DMS 273 (cell line): ENCODE results near the gene CD70.
"Not testable (repeated sequence)": the region's sequence is repeated elsewhere in the genome, so short reads cannot be mapped to it uniquely, and the experiment has no call there.

Source experiments
- DNase-seq: peaks from one replicate; lab custom pipeline; 2025; ENCODE audit not compliant: unreplicated experiment; lab: John Stamatoyannopoulos, UW

The CD70 gene

DNA sequence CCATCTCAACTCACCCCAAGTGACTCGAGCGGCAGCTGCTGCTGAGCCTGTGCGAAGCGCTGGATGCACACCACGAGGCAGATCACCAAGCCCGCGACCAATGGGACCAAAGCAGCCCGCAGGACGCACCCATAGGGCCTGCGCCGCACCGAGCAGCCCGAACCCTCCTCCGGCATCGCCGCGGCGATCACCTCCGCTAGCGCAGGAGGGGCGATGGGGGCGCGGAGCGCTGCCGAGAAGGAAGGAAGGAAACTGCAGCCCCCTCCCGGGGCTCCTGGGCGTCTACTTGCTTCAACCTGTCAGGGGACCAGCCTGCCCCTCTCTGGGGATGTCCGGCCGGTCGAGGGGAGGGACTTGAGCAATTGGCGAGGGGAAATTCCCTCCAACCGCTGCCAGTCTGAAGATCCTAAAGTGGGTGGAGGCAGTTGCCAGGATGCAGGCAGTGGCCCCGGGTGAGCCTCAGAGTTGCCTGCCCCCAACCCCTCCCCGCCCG, at the start of gene CD70:
TSS of gene CD70 (minus strand) at position 324 of the 493 bp plus-strand sequence. CDS start at position 176, 148 bp downstream.
- DNase-seq = peak; percentile 19

DNA sequence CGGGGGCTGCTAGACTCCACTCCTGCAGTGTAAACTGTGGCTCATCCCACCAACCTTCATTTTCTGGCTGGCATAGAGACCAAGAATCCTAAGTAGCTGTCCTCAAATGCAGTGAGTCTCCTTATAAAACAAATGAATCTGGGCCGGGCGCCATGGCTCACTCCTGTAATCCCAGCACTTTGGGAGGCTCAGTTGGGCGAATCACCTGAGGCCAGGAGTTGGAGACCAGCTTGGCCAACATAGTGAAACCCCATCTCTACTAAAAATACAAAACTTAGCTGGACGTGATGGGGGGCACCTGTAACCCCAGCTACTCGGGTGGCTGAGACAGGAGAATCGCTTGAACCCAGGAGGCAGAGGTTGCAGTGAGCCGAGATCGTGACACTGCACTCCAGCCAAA, 49.4 kb upstream of the CD70 start:
- not testable (repeated sequence) for DNase-seq

- no peak for DNase-seq
Measured at GRCh38 chr19:6639439-6639838, 48.5 kb upstream of the CD70 start.

GRCh38 chr19:6633456-6633813, 42.5 kb upstream of the CD70 start:
- DNase-seq = not testable (repeated sequence)

DNA sequence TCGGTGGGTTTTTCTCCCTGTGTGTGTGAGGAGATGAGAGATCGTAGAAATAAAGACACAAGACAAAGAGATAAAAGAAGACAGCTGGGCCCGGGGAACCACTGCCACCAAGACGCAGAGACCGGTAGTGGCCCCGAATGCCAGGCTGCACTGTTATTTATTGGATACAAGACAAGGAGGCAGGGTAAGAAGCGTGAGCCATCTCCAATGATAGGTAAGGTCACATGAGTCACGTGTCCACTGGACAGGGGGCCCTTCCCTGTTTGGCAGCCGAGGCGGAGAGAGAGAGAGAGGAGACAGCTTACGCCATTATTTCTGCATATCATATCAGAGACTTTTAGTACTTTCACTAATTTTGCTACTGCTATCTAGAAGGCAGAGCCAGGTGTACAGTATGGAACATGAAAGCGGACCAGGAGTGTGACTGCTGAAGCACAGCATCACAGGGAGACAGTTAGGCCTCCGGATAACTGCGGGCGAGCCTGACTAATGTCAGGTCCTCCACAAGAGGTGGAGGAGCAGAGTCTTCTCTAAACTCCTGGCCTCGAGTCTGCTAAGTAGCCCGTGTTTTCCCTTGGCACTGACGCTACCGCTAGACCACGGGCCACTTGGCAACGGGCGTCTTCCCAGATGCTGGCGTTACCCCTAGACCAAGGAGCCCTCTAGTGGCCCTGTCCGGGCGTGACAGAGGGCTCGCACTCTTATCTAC, 42.0 kb upstream of the CD70 start:
- peak; percentile 75 for DNase-seq

DNA sequence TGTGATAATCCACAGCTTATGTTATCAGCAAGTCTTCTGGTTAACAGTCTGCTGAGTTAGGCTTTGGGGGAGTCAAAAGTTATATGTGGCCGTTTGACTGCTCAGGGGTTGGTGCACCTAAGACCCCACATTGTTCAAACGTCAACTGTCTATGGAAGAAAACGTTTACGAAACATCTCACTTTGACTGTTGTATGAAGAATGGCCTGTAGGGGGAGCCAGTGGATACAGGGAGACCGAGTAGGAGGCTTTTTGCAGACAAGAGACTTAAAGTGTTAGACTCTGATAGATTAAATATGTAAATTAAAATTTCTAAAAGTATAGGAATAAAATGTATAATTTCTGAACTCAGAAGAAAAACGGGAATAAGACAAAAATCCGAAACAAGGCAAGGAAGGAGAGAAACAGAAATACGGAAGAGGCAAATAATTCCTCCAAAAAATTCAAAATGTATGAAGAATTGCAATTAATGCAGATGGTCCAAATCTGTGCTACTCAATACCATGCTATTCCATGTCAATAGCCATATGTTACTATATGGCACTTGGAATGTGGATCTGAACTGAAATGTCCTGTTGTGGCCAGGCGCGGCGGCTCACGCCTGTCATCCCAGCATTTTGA, 41.2 kb upstream of the CD70 start:
- peak; percentile 89 for DNase-seq

- DNase-seq = no peak
Measured at GRCh38 chr19:6626764-6627163, 35.8 kb upstream of the CD70 start.

GRCh38 chr19:6617374-6617773, 26.4 kb upstream of the CD70 start:
- DNase-seq = no peak

DNA sequence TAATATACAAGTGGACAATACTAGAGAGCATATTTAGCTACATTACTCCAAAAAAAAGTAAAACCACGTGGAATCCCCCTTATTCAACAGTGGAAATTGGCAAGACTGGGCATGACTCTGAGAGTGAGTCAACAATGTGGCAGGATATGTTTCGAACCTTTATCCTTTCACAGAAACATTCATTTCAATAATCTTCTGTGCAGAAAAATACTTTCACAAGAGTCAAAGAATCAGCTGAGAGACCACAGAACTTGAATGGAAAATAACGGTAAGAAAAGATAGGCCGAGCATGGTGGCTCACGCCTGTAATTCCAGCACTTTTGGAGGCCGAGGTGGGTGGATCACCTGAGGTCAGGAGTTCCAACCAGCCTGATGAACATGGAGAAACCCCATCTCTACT, 25.1 kb upstream of the CD70 start:
- no peak for DNase-seq

DNA sequence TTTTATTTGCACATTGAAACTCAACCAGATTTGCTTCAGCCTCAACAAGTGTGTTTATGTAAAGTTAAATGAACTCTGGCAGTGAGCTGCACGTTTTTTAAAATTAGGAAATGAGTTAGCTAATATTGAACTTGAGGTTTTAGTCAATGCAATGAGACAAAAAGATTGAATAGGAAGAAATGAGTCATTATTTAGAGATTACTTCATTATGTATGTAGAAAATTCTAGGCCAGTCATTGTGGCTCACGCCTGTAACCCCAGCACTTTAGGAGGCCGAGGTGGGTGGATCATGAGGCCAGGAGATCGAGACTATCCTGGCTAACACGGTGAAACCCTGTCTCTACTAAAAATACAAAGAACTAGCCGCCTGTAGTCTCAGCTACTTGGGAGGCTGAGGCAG, 22.8 kb upstream of the CD70 start:
- no peak for DNase-seq

- DNase-seq = no peak
Measured at GRCh38 chr19:6610934-6611852, 20.2 kb upstream of the CD70 start.

DNA sequence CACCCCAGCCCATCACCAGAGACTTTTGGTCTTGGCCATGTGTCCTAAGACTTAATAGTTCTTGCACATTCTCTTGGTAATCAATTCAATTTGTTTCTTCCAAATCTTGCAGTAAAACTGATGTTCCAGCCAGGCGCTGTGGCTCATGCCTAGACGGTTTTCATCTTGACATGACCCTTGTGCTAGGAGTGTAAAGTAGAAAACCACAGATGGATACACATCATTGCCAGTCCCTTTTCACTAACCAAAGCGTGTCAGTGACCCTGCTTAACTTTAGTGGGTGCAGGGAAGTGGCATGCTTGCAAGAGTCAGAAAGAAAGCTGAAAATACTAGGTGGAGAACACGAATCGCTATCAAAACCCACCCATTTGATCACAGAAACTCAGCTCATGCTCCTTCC, 18.0 kb upstream of the CD70 start:
- DNase-seq = no peak

DNA sequence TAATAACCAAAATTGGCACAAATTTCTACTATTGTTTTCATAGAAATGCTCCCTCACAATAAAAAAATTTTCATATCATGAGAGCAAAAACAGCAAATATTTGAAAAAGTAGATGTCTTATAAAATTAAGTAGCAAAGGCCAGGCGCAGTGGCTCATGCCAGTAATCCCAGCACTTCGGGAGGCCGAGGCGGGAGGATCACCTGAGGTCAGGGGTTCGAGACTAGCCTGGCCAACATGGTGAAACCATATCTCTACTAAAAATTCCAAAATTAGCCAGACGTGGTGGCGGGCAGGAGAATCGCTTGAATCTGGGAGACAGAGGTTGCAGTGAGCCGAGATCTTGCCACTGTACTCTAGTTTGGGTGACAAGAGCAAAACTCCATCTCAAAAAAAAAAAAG, 17.2 kb upstream of the CD70 start:
- DNase-seq = not testable (repeated sequence)

DNA sequence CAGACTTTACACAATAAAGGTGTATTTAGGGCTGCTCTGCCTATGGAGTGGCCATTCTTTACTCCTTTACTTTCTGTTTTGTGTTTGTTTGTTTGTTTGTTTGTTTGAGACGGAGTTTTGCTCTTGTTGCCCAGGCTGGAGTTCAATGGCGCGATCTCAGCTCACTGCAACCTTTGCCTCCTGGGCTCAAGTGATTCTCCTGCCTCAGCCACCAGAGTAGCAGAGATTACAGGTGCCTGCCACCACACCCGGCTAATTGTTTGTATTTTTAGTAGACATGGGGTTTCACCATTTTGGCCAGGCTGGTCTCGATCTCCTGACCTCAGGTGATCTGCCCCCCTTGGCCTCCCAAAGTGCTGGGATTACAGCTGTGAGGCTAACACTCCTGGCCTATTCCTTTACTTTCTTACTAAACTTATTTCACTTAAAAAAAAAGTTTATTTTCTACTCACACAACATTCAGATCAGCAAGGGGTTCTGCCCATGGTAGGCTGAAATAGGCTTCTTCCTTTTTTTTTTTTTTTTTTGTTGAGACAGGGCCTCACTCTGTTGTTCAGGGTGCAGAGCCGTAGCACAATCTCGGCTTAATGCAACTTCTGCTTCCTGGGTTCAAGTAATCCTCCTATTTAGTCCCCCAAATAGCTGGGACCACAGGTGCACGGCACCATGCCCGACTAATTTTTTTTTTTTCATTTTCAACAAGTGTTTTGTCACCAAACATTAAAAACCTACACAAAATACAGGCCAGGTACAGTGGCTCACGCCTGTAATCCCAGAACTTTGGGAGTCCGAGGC, 15.5 kb upstream of the CD70 start:
- DNase-seq = not testable (repeated sequence)

DNA sequence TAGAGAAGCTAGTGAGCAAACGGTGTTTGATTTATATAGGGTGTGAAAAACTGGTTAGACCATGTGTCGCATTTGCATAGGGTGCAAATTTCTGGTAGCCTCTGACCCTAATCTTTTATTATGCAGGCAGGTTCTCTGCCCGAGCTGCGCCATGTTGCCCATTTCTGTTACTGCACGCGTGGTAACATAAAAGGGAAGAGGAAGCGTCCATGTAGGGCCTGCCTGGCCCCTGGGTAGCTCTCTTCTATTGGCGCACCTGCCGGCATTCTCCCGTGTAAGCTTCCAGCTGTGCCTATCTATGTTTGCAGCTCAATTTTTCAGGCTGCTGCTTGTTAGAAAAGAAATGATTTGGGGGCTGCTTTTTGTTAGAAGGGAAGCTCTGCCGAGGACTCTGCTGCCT, 14.0 kb upstream of the CD70 start:
- no peak for DNase-seq

DNA sequence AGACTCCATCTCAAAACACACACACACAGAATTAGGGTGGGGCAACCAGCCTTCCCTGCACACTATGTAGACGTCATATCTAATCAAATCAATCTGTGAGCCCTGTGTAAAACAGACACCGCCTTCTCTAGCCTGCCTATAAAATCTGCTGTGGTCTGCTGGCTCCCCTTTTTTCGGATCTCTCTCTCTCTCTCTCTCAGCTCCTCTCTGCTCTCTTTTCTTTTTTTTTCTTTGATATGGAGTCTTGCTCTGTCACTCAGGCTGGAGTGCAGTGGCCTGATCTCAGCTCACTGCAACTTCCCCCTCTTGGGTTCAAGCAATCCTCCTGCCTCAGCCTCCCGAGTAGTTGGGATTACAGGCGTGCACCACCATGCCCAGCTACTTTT, 11.8 kb upstream of the CD70 start:
- DNase-seq = no peak

- not testable (repeated sequence) for DNase-seq
Measured at GRCh38 chr19:6601537-6602052, 10.6 kb upstream of the CD70 start.

DNA sequence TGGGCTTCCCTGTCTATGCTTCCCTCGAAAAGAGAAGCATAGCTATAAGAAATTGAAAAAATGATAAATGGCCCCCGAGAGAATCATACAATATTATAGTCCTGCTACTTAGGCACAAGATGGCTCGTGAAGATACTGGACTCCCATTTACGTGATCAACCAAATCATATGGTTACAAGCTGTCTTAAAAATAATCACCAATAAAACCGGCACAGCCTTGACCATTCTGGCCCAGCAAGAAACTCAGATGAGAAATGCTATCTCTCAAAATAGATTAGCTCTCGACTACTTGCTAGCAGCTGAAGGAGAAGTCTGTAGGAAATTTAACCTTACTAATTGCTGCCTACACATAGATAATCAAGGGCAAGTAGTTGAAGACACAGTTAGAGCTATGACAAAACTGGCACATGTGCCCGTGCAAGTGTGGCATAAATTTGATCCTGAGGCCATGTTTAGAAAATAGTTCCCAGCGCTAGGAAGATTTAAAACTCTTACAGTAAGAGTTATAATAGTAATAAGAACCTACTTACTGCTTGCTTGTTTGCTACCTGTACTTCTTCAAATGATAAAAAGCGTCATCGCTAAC, 10.1 kb upstream of the CD70 start:
- DNase-seq = not testable (repeated sequence)

- DNase-seq = no peak
Measured at GRCh38 chr19:6599866-6600454, 9.0 kb upstream of the CD70 start.
